ENCODE data around the gene RAB8A. TPM values are rescaled to one million over a fixed set of nuclear protein-coding genes. Genes with fewer than 3 reads are reported as not detected.
"Not testable (repeated sequence)": the region's sequence is repeated elsewhere in the genome, so short reads cannot be mapped to it uniquely, and the experiment has no call there.

Gene RAB8A
- total RNA-seq, 2 donors from 2014 or later, result 127 to 145 TPM

- Histone ChIP-seq H3K9ac (ENCODE audit: low read depth in 2 of 2, low read length in 2 of 2) (peak overlapping the region in 1 of 2 donors; percentile 68), H3K4me1 (peaks cover 8% of the 10 kb centered on the region), H3K9me3 (no peaks in the 10 kb centered on the region), H3K27me3 (no peaks in the 10 kb centered on the region), H3K4me3 (no peak overlapping the region), H3K27ac (peak overlapping the region; percentile 5), H3K36me3 (peaks cover 19% of the 10 kb centered on the region)
- intact Hi-C loops (cut with DNase I), result no loop called here
- DNase-seq, result no peak
- TF ChIP-seq, protein P1, sequence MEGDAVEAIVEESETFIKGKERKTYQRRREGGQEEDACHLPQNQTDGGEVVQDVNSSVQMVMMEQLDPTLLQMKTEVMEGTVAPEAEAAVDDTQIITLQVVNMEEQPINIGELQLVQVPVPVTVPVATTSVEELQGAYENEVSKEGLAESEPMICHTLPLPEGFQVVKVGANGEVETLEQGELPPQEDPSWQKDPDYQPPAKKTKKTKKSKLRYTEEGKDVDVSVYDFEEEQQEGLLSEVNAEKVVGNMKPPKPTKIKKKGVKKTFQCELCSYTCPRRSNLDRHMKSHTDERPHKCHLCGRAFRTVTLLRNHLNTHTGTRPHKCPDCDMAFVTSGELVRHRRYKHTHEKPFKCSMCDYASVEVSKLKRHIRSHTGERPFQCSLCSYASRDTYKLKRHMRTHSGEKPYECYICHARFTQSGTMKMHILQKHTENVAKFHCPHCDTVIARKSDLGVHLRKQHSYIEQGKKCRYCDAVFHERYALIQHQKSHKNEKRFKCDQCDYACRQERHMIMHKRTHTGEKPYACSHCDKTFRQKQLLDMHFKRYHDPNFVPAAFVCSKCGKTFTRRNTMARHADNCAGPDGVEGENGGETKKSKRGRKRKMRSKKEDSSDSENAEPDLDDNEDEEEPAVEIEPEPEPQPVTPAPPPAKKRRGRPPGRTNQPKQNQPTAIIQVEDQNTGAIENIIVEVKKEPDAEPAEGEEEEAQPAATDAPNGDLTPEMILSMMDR (IDR thresholded peaks at IDR 0.05), result no peak
Observed at GRCh38 chr19:16096280-16096855, 15.3 kb upstream of the RAB8A start.

GRCh38 chr19:16098416-16098768 is 13.3 kb upstream of the RAB8A start:
- H3K27ac ChIP-seq, result peak overlapping the region; percentile 11
- no peaks in the 10 kb centered on the region for H3K9me3 ChIP-seq

DNA sequence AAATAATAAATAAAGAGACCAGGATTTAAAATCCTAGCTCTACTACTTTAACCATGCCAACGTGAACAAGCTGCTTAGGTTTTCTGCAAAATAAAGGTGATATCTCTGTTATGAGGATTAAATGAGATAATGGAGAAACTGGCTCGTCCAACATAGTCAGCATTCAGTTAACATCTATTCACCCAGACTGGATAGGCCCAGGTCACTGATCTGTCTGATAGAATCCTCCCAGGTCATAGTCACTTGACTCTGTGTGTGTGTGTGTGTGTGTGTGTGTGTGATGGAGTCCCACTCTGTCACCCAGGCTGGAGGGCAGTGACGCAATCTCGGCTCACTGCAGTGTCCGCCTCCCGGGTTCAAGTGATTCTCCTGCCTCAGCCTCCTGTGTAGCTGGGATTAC is 12.9 kb upstream of the RAB8A start:
- no peak for DNase-seq
- H3K4me1 ChIP-seq, result peaks cover 8% of the 10 kb centered on the region
- TF ChIP-seq, protein P1 (IDR thresholded peaks at IDR 0.05), result no peak
- H3K4me3 ChIP-seq, result no peak overlapping the region
- H3K27me3 ChIP-seq, result no peaks in the 10 kb centered on the region
- H3K9ac ChIP-seq (ENCODE audit: low read depth in 2 of 2, low read length in 2 of 2), result no peak overlapping the region
- H3K27ac ChIP-seq, result no peak overlapping the region
- peaks cover 27% of the 10 kb centered on the region for H3K36me3 ChIP-seq
- intact Hi-C loops (cut with DNase I), result no loop called here
- no peaks in the 10 kb centered on the region for H3K9me3 ChIP-seq

More at GRCh38 chr19:16098416-16098768, 13.3 kb upstream of the RAB8A start:
- no peaks in the 10 kb centered on the region for H3K27me3 ChIP-seq
- intact Hi-C loops (cut with DNase I), result no loop called here
- no peak for DNase-seq
- no peak overlapping the region for H3K9ac ChIP-seq (ENCODE audit: low read depth in 2 of 2, low read length in 2 of 2)
- no peak overlapping the region for H3K4me3 ChIP-seq
- TF ChIP-seq, protein P1 (IDR thresholded peaks at IDR 0.05), result no peak
- peaks cover 8% of the 10 kb centered on the region for H3K4me1 ChIP-seq
- peaks cover 25% of the 10 kb centered on the region for H3K36me3 ChIP-seq

- DNase-seq; H3K9ac ChIP-seq (ENCODE audit: low read depth in 2 of 2, low read length in 2 of 2); H3K4me3 ChIP-seq; intact Hi-C loops (cut with DNase I); H3K27me3 ChIP-seq; H3K9me3 ChIP-seq; H3K27ac ChIP-seq; H3K4me1 ChIP-seq: not testable (repeated sequence)
- H3K36me3 ChIP-seq, result peaks cover 27% of the 10 kb centered on the region
Observed at GRCh38 chr19:16099314-16099965, 12.2 kb upstream of the RAB8A start.

GRCh38 chr19:16100524-16100923 is 11.2 kb upstream of the RAB8A start:
- no peak for DNase-seq
- intact Hi-C loops (cut with DNase I), result no loop called here
- Histone ChIP-seq H3K4me1 (peaks cover 8% of the 10 kb centered on the region), H3K27ac (no peak overlapping the region), H3K9me3 (no peaks in the 10 kb centered on the region), H3K27me3 (no peaks in the 10 kb centered on the region), H3K4me3 (no peak overlapping the region), H3K36me3 (peaks cover 21% of the 10 kb centered on the region), H3K9ac (ENCODE audit: low read depth in 2 of 2, low read length in 2 of 2) (no peak overlapping the region)
- TF ChIP-seq, protein P1 (IDR thresholded peaks at IDR 0.05), result no peak

DNA sequence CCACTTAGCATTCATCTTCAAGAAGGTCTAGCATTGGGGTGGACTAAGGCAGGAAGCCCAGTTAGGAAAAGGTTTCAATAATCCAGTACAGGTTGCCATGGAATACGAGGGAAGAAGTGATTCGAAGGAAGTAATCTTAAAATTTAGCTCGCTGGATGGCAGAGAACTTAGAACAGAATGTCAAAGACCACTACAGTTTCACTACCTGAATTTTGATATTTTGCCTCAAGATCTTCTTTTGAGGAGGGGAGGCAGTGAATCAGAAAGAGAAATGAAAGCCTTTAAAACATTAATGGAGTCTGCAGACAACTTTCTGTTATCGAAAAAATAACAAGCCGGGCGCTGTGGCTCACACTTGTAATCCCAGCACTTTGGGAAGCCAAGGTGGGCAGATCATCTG is 7.0 kb upstream of the RAB8A start:
- DNase-seq, result no peak
- H3K4me3 ChIP-seq, result no peak overlapping the region
- H3K9ac ChIP-seq (ENCODE audit: low read depth in 2 of 2, low read length in 2 of 2), result no peak overlapping the region
- TF ChIP-seq, protein P1 (IDR thresholded peaks at IDR 0.05), result no peak
- no peaks in the 10 kb centered on the region for H3K4me1 ChIP-seq
- peaks cover 19% of the 10 kb centered on the region for H3K36me3 ChIP-seq
- H3K9me3 ChIP-seq, result no peaks in the 10 kb centered on the region
- intact Hi-C loops (cut with DNase I), result no loop called here
- H3K27me3 ChIP-seq, result no peaks in the 10 kb centered on the region
- no peak overlapping the region for H3K27ac ChIP-seq
